Mammary epithelial cell (primary cell): ENCODE measurements around the gene PLXNA4.

ENCODE experiments used
- EZH2 ChIP-seq: IDR thresholded peaks from 2 replicates; pipeline ENCODE4 v1.6.1; 2012; ENCODE audit warnings: low read length, inconsistent platforms, borderline replicate concordance
- TF ChIP-seq, protein P1 (sequence below), 2 donors: IDR thresholded peaks in 1 of 2; conservative IDR thresholded peaks in 1 of 2; 2 replicates each; pipeline ENCODE4 v1.5.1; 2011 to 2012; ENCODE audit warnings: inconsistent platforms in 2 of 2, low read length in 2 of 2, mild to moderate bottlenecking in 2 of 2, control low read depth in 1 of 2, low read depth in 1 of 2; ENCODE audit not compliant: insufficient read depth in 1 of 2; ENCODE audit errors: extremely low read depth in 1 of 2

DNA sequence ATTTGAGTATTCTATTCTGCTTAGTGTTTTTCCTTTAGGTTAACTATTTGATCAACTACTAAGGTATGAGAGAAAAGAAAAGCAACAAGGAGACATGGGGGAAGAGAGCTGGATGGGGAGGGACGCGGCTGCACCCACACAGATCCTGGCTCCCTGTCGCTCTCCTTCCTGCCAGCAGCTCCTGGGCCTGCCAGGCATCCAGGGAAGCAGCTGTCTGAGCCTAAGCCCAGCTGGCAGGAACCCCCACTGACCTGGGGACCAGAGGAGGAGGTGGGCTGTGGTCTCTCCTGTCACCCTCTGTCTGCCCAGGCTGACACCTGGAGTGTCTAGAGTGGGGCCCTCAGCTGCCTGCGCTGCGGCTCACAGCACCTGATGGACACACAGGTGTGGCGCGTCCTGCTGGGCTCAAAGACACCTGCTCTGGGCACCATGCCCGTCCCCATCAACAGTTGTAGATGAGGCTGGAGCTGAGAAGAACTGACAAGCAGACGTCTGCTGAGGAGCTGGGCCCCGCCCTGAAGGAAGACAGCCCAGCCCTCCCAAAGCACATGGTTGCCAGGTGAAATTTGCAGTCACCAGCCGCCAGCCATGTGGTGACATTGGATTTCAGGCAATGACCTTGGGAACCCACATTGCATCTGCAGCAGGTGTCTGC, 207.9 kb downstream of the PLXNA4 start:
- TF ChIP-seq, protein P1, sequence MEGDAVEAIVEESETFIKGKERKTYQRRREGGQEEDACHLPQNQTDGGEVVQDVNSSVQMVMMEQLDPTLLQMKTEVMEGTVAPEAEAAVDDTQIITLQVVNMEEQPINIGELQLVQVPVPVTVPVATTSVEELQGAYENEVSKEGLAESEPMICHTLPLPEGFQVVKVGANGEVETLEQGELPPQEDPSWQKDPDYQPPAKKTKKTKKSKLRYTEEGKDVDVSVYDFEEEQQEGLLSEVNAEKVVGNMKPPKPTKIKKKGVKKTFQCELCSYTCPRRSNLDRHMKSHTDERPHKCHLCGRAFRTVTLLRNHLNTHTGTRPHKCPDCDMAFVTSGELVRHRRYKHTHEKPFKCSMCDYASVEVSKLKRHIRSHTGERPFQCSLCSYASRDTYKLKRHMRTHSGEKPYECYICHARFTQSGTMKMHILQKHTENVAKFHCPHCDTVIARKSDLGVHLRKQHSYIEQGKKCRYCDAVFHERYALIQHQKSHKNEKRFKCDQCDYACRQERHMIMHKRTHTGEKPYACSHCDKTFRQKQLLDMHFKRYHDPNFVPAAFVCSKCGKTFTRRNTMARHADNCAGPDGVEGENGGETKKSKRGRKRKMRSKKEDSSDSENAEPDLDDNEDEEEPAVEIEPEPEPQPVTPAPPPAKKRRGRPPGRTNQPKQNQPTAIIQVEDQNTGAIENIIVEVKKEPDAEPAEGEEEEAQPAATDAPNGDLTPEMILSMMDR (conservative IDR thresholded peaks at IDR 0.05 in 1 of 2, IDR thresholded peaks at IDR 0.05 in 1 of 2; ENCODE audit: extremely low read depth in 1 of 2, insufficient read depth in 1 of 2, low read depth in 1 of 2, low read length in 2 of 2) = no peak
- TF ChIP-seq EZH2 = no peak
